ENCODE results near the gene HTT. TPM values are rescaled to one million over a fixed set of nuclear protein-coding genes. Genes with fewer than 3 reads are reported as not detected.

HTT gene
- total RNA-seq, 2 donors from 2014 or later: 51.0 to 55.5 TPM

GRCh38 chr4:3168029-3168428 is 93.5 kb downstream of the HTT start:
- intact Hi-C loops (cut with DNase I): no loop called here
- H3K27ac ChIP-seq: no peak overlapping the region

GRCh38 chr4:3174371-3175338 is 100.2 kb downstream of the HTT start:
- peaks cover 10% of the 10 kb centered on the region for H3K36me3 ChIP-seq
- H3K27ac ChIP-seq: no peak overlapping the region
- TF ChIP-seq, protein P1, sequence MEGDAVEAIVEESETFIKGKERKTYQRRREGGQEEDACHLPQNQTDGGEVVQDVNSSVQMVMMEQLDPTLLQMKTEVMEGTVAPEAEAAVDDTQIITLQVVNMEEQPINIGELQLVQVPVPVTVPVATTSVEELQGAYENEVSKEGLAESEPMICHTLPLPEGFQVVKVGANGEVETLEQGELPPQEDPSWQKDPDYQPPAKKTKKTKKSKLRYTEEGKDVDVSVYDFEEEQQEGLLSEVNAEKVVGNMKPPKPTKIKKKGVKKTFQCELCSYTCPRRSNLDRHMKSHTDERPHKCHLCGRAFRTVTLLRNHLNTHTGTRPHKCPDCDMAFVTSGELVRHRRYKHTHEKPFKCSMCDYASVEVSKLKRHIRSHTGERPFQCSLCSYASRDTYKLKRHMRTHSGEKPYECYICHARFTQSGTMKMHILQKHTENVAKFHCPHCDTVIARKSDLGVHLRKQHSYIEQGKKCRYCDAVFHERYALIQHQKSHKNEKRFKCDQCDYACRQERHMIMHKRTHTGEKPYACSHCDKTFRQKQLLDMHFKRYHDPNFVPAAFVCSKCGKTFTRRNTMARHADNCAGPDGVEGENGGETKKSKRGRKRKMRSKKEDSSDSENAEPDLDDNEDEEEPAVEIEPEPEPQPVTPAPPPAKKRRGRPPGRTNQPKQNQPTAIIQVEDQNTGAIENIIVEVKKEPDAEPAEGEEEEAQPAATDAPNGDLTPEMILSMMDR (IDR thresholded peaks at IDR 0.05): no peak
- no peak overlapping the region for H3K9ac ChIP-seq (ENCODE audit: low read depth in 2 of 2, low read length in 2 of 2)
- no peaks in the 10 kb centered on the region for H3K4me1 ChIP-seq
- intact Hi-C loops (cut with DNase I): no loop called here
- no peaks in the 10 kb centered on the region for H3K27me3 ChIP-seq
- no peak overlapping the region for H3K4me3 ChIP-seq
- DNase-seq: no peak
- no peaks in the 10 kb centered on the region for H3K9me3 ChIP-seq

More at GRCh38 chr4:3168029-3168428, 93.5 kb downstream of the HTT start:
- peaks cover 6% of the 10 kb centered on the region for H3K36me3 ChIP-seq
- no peaks in the 10 kb centered on the region for H3K4me1 ChIP-seq
- H3K9ac ChIP-seq (ENCODE audit: low read depth in 2 of 2, low read length in 2 of 2): no peak overlapping the region
- H3K9me3 ChIP-seq: no peaks in the 10 kb centered on the region
- DNase-seq: no peak
- no peaks in the 10 kb centered on the region for H3K27me3 ChIP-seq
- TF ChIP-seq, protein P1 (IDR thresholded peaks at IDR 0.05): no peak
- no peak overlapping the region for H3K4me3 ChIP-seq

DNA sequence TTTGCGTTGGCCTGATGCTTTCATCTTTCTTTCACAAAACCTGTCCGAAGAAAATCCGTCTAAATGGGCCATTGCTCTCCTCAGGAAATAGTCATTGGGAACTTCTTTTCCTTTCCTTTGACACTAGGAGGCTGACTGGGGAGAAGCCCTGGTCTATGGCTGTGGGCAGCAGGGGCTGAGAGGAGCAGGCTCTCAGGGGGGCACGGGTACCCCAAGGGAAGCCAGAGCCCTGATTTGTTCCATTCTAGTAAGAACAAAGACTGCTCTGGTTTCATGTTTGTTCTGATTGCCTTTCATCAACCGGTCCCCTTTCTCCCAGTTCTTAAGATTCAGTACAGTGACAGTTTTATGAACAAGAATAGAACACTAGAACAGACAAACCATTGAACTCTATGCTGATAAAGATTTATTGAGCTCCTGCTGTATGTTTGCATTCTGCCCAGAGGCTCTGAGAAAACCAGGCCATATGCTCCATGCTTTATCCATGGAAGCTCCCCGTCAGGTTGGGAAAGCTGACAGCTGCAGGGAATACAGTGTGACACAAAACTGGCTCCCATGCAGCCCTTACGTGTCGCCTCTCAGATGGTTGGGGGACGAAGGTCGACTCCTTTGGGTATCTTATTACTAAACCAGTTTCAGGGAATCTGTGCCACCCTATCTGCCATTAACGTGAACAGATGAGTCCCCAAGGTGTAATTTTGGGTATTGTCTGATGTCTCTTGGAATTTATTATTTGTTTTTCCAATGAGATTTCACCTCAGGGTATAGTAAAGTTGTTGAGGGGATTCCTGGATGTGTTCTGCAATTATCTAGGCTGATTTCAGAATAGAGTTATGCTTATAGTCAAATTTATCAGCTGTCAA is 102.1 kb downstream of the HTT start:
- no peaks in the 10 kb centered on the region for H3K4me1 ChIP-seq
- H3K27ac ChIP-seq: no peak overlapping the region
- peaks cover 10% of the 10 kb centered on the region for H3K36me3 ChIP-seq
- peak; percentile 22 for DNase-seq
- TF ChIP-seq, protein P1 (IDR thresholded peaks at IDR 0.05): no peak
- H3K27me3 ChIP-seq: no peaks in the 10 kb centered on the region
- H3K9me3 ChIP-seq: no peaks in the 10 kb centered on the region
- H3K4me3 ChIP-seq: no peak overlapping the region
- intact Hi-C loops (cut with DNase I): no loop called here
- H3K9ac ChIP-seq (ENCODE audit: low read depth in 2 of 2, low read length in 2 of 2): no peak overlapping the region

GRCh38 chr4:3177426-3177825 is 102.9 kb downstream of the HTT start:
- Histone ChIP-seq H3K9ac (ENCODE audit: low read depth in 2 of 2, low read length in 2 of 2) (no peak overlapping the region), H3K36me3 (peaks cover 9% of the 10 kb centered on the region), H3K4me3 (no peak overlapping the region), H3K27me3 (no peaks in the 10 kb centered on the region), H3K9me3 (no peaks in the 10 kb centered on the region), H3K4me1 (no peaks in the 10 kb centered on the region), H3K27ac (no peak overlapping the region)
- TF ChIP-seq, protein P1 (IDR thresholded peaks at IDR 0.05): no peak
- DNase-seq: no peak
- intact Hi-C loops (cut with DNase I): no loop called here

- H3K9ac ChIP-seq (ENCODE audit: low read depth in 2 of 2, low read length in 2 of 2): no peak overlapping the region
- no peak overlapping the region for H3K4me3 ChIP-seq
- DNase-seq: no peak
- H3K27me3 ChIP-seq: no peaks in the 10 kb centered on the region
- H3K36me3 ChIP-seq: peaks cover 5% of the 10 kb centered on the region
- H3K9me3 ChIP-seq: no peaks in the 10 kb centered on the region
- no peaks in the 10 kb centered on the region for H3K4me1 ChIP-seq
- TF ChIP-seq, protein P1 (IDR thresholded peaks at IDR 0.05): no peak
- H3K27ac ChIP-seq: no peak overlapping the region
- intact Hi-C loops (cut with DNase I): no loop called here
These were observed 103.4 kb downstream of the HTT start for GRCh38 chr4:3177905-3178304.
